A204.1 (cell line): Measurements from ENCODE around the gene PCBP3.
"Not testable (repeated sequence)": the region's sequence is repeated elsewhere in the genome, so short reads cannot be mapped to it uniquely, and the experiment has no call there.

ENCODE experiments used
- FAIRE-seq: peaks from 2 replicates; lab custom pipeline; 2012; peaks lifted over from hg19 to GRCh38; lab: Jason Lieb, UNC

Gene PCBP3

GRCh38 chr21:45894906-45895777 lies 251.6 kb downstream of the PCBP3 start:
- FAIRE-seq = no peak

GRCh38 chr21:45895778-45896370 lies 252.3 kb downstream of the PCBP3 start:
- no peak for FAIRE-seq

- not testable (repeated sequence) for FAIRE-seq
These were observed 252.9 kb downstream of the PCBP3 start for GRCh38 chr21:45896431-45896830.

GRCh38 chr21:45897191-45898027 lies 253.9 kb downstream of the PCBP3 start:
- no peak for FAIRE-seq

- FAIRE-seq = no peak
These were observed 254.5 kb downstream of the PCBP3 start for GRCh38 chr21:45898028-45898350.

GRCh38 chr21:45898781-45899180 lies 255.3 kb downstream of the PCBP3 start:
- no peak for FAIRE-seq

GRCh38 chr21:45899317-45900033 lies 255.9 kb downstream of the PCBP3 start:
- no peak for FAIRE-seq

- FAIRE-seq = no peak
These were observed 256.7 kb downstream of the PCBP3 start for GRCh38 chr21:45900034-45900868.

GRCh38 chr21:45901061-45901690 lies 257.7 kb downstream of the PCBP3 start:
- FAIRE-seq = no peak

- no peak for FAIRE-seq
These were observed 258.9 kb downstream of the PCBP3 start for GRCh38 chr21:45902292-45902995.

- FAIRE-seq = no peak
These were observed 261.7 kb downstream of the PCBP3 start for GRCh38 chr21:45905196-45905595.

GRCh38 chr21:45906196-45906805 lies 262.8 kb downstream of the PCBP3 start:
- FAIRE-seq = no peak

GRCh38 chr21:45906859-45907258 lies 263.3 kb downstream of the PCBP3 start:
- FAIRE-seq = no peak

- no peak for FAIRE-seq
These were observed 265.2 kb downstream of the PCBP3 start for GRCh38 chr21:45908536-45909237.

GRCh38 chr21:45909238-45909988 lies 265.9 kb downstream of the PCBP3 start:
- no peak for FAIRE-seq

GRCh38 chr21:45910155-45910547 lies 266.6 kb downstream of the PCBP3 start:
- FAIRE-seq = no peak

GRCh38 chr21:45910548-45911221 lies 267.2 kb downstream of the PCBP3 start:
- FAIRE-seq = no peak

GRCh38 chr21:45911806-45912325 lies 268.3 kb downstream of the PCBP3 start:
- no peak for FAIRE-seq
